Measurements from ENCODE around the gene FGA. TPM values are rescaled to one million over a fixed set of nuclear protein-coding genes. Genes with fewer than 3 reads are reported as not detected.

FGA gene
- total and polyA plus RNA-seq, 2 donors from 2014 or later, result 5.3 to 6.1 TPM

- peak within 1 kb of the TSS in 1 of 3 donors; percentile 43 for H3K4me3 ChIP-seq (ENCODE audit: low read length in 3 of 3)
- H3K36me3 ChIP-seq (ENCODE audit: control insufficient read depth in 2 of 3, insufficient read depth in 3 of 3, low read length in 3 of 3), result no peaks in the 10 kb centered on the region
- H3K4me1 ChIP-seq (ENCODE audit: control insufficient read depth in 2 of 3, insufficient read depth in 2 of 3, low read depth in 1 of 3, low read length in 3 of 3), result no peaks in the 10 kb centered on the region
- DNase-seq (no peak), FAIRE-seq (peak; percentile 35)
- no peak for TF ChIP-seq CTCF (IDR thresholded peaks at IDR 0.05; ENCODE audit: borderline replicate concordance, extremely low read depth, insufficient read depth)
- intact Hi-C loops (cut with DNase I), result no loop called here
- no peak within 1 kb of the TSS for H3K9ac ChIP-seq (ENCODE audit: low read length in 3 of 3)
- no peaks in the 10 kb centered on the region for H3K27me3 ChIP-seq (ENCODE audit: control insufficient read depth, insufficient read depth, low read length)
- no peak within 1 kb of the TSS for H3K27ac ChIP-seq (ENCODE audit: low read depth in 2 of 2, low read length in 2 of 2)
- H3K9me3 ChIP-seq (ENCODE audit: control insufficient read depth in 2 of 3, insufficient read depth in 1 of 3, low read length in 3 of 3), result no peaks in the 10 kb centered on the region
Measured at GRCh38 chr4:154562697-154563254, 27.8 kb downstream of the FGA start, which contains the start of gene FGB. TSS of gene FGB (plus strand) at chr4:154563011. CDS start at chr4:154563019, 8 bp downstream.

- DNase-seq, result no peak
- Histone ChIP-seq H3K9me3 (ENCODE audit: control insufficient read depth in 2 of 3, insufficient read depth in 1 of 3, low read length in 3 of 3) (no peaks in the 10 kb centered on the region), H3K27me3 (ENCODE audit: control insufficient read depth, insufficient read depth, low read length) (no peaks in the 10 kb centered on the region), H3K27ac (ENCODE audit: low read depth in 2 of 2, low read length in 2 of 2) (no peak overlapping the region), H3K9ac (ENCODE audit: low read length in 3 of 3) (no peak overlapping the region), H3K36me3 (ENCODE audit: control insufficient read depth in 2 of 3, insufficient read depth in 3 of 3, low read length in 3 of 3) (no peaks in the 10 kb centered on the region), H3K4me1 (ENCODE audit: control insufficient read depth in 2 of 3, insufficient read depth in 2 of 3, low read depth in 1 of 3, low read length in 3 of 3) (no peaks in the 10 kb centered on the region), H3K4me3 (ENCODE audit: low read length in 3 of 3) (no peak overlapping the region)
- FAIRE-seq, result no peak
- intact Hi-C loops (cut with DNase I), result no loop called here
- TF ChIP-seq CTCF (IDR thresholded peaks at IDR 0.05; ENCODE audit: borderline replicate concordance, extremely low read depth, insufficient read depth), result no peak
Measured at GRCh38 chr4:154560824-154561231, 29.7 kb downstream of the FGA start.

- TF ChIP-seq CTCF (IDR thresholded peaks at IDR 0.05; ENCODE audit: borderline replicate concordance, extremely low read depth, insufficient read depth), result no peak
- Histone ChIP-seq H3K27ac (ENCODE audit: low read depth in 2 of 2, low read length in 2 of 2) (no peak overlapping the region), H3K4me1 (ENCODE audit: control insufficient read depth in 2 of 3, insufficient read depth in 2 of 3, low read depth in 1 of 3, low read length in 3 of 3) (no peaks in the 10 kb centered on the region), H3K9ac (ENCODE audit: low read length in 3 of 3) (no peak overlapping the region), H3K36me3 (ENCODE audit: control insufficient read depth in 2 of 3, insufficient read depth in 3 of 3, low read length in 3 of 3) (no peaks in the 10 kb centered on the region), H3K9me3 (ENCODE audit: control insufficient read depth in 2 of 3, insufficient read depth in 1 of 3, low read length in 3 of 3) (no peaks in the 10 kb centered on the region), H3K27me3 (ENCODE audit: control insufficient read depth, insufficient read depth, low read length) (no peaks in the 10 kb centered on the region), H3K4me3 (ENCODE audit: low read length in 3 of 3) (no peak overlapping the region)
- no peak for DNase-seq
- intact Hi-C loops (cut with DNase I), result no loop called here
- no peak for FAIRE-seq
Measured at GRCh38 chr4:154560419-154560801, 30.1 kb downstream of the FGA start.

Data from kidney (tissue), 14 donors.